HG02763 (cell line): ENCODE results near the gene FBXL3.
A peak's percentile ranks its signal among the peaks of the same experiment; 100 is the strongest.
"Not testable (repeated sequence)": the region's sequence is repeated elsewhere in the genome, so short reads cannot be mapped to it uniquely, and the experiment has no call there.

Experiments used
- ATAC-seq: cut with Tn5 transposase; IDR thresholded peaks from one replicate; pipeline ENCODE4 v1.9.1; 2021; ENCODE audit warnings: mild to moderate bottlenecking, moderate library complexity; ENCODE audit not compliant: unreplicated experiment

FBXL3 gene

GRCh38 chr13:76991796-76992547, 35.0 kb downstream of the FBXL3 start, which contains the start of gene CLN5:
Gene CLN5, plus strand, starts transcription at chr13:76992081. Its CDS starts 18 bp downstream, at chr13:76992099.
- ATAC-seq, result peak; percentile 96

DNA sequence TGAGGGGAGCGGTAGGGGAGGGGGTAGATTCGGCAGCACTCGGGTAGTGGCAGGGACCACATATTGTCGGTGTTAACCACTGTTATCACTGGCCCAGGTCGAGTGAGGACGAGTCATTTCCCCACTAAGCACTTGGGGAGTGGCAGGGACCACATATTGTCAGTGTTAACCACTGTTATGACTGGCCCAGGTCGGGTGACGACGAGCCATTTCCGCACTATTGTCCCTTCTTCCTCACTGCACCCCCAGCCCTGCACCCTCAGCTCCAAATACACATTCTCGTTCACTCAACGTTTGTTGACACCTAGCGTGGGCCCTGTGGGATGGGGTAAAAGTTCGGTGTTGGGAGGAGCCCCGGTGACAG, 35.5 kb downstream of the FBXL3 start:
- ATAC-seq, result peak; percentile 33

GRCh38 chr13:76983676-76984075, 43.3 kb downstream of the FBXL3 start:
- ATAC-seq, result no peak

- no peak for ATAC-seq
Observed at GRCh38 chr13:76982061-76982460, 44.9 kb downstream of the FBXL3 start.

DNA sequence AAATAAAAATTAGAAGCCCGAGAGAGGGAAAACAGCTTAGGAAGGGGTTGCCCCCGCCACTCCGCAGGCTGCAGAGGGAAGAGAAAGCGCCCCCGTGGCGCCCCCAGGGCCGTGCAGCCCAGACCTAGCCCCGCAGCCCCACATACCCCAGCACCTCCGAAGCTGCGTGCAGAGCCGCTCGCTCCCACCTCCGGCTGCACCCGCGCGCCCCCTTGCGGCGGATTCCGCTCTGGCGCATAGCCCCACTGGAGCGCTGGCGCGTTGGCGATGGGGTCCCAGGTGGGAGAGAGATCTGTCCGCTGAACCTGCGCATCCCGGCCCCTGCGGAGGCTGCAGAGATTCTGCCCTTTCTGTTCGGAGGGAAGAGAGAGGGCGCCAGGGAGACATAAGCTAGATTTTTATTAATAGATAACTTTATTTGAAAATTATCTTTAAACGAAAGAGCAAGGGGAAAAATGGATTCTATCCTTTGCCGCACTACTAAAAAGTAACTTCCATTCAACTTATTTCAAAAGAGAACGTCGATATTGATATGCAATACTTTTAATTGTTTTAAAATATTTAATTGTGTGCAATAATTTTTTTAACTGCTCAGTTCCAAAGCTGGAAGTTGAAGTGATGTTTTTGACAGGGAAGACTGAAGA, 46.8 kb downstream of the FBXL3 start:
- peak; percentile 100 for ATAC-seq

DNA sequence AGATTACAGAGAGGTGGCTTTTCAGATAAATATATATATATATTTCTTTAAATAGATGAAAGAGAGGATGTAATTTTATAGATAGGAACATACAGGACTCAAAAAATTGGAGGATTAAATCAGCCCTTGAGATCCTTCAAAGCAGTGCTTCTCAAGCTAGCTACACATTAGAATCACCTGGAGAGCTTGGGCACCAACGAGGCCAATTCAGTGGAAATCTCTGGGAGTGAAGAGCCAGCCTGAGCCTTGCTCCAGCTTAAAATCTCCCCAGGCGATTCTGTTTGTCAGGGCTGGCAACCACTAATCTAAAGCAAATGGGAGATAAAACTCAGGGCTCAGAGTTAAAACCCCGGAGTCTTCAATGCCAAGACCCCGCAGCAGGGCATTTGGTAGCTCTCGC, 50.0 kb downstream of the FBXL3 start:
- no peak for ATAC-seq

DNA sequence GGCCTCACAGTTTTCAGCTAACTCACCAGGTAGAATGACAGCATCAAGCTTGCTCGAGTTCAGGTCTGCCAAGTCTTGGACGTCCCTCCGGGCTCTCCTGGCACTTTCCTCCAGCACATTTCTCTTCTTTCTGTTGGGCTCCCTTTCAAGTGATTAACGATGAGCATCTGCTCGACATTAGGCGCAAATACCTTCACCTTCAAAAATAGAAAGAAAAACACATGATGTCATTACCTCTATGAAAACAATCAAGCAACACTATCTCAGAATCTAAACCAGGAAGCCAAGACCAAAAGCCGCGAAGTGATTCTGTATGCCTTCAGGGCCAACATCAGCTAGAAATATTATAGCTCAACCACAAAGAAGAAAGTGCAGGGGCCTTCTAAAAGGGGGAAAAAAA, 50.5 kb downstream of the FBXL3 start:
- no peak for ATAC-seq

- no peak for ATAC-seq
Observed at GRCh38 chr13:76975863-76976262, 51.1 kb downstream of the FBXL3 start.

DNA sequence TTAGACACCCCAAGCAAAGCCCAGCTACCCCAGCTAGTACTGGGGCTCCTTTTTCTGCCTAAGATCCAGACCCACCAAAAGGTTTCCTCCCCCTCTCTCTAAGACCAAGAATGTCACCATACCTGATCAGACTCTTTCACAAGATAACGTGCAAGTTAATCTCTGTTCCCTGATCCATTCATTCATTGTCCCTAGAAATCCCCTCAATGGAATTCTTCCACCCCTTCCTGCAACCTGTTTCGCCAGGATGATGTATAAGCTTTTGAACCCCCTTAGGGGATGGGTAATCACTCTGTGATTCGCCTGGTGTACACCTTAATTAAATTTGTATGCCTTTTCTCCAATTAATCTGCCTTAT, 52.4 kb downstream of the FBXL3 start:
- no peak for ATAC-seq

GRCh38 chr13:76973920-76974617, 52.9 kb downstream of the FBXL3 start:
- ATAC-seq, result no peak

DNA sequence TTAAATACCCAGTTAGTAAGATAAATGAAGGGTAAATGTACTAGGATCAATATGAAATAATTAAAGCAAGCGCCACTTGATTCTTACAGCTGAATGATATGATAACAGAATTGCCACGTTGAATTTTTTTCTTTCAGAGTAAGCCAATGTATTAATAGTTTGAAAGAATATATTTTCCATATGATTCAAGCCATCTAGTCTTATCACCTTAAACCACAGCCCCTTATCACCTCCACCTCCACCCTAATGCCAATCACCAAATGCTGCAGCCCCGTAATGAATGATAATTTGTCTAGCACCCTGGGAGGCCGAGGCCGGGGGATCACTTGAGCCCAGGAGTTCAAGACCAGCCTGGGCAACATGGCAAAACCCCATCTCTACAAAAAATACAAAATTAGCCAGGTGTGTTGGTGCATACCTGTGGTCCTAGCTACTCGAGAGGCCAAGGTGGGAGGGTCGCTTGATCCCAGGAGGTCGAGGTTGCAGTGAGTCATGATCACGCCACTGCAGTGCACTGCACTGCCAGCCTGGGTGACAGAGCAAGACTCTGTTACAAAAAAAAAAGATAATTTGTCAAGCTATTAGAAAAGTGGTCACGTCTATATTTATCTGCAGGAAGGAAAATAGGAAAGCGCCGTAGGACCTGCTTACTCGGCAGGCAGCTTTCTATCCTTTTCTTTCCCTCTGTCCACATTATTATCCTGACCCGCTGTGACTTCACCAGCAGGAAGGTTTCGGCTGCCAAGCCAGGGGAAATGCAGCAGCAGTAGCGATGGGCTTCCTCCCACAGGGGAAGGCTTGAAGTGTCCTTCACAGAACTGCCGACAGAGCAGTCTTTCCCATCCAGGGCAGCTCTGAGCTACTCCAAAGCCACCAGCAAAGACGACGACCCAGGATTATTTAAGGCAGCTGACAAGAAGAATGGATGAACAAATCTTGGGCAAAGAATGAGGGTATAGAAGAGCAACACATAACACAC, 54.8 kb downstream of the FBXL3 start:
- no peak for ATAC-seq

GRCh38 chr13:76971215-76971614, 55.7 kb downstream of the FBXL3 start:
- peak; percentile 64 for ATAC-seq

DNA sequence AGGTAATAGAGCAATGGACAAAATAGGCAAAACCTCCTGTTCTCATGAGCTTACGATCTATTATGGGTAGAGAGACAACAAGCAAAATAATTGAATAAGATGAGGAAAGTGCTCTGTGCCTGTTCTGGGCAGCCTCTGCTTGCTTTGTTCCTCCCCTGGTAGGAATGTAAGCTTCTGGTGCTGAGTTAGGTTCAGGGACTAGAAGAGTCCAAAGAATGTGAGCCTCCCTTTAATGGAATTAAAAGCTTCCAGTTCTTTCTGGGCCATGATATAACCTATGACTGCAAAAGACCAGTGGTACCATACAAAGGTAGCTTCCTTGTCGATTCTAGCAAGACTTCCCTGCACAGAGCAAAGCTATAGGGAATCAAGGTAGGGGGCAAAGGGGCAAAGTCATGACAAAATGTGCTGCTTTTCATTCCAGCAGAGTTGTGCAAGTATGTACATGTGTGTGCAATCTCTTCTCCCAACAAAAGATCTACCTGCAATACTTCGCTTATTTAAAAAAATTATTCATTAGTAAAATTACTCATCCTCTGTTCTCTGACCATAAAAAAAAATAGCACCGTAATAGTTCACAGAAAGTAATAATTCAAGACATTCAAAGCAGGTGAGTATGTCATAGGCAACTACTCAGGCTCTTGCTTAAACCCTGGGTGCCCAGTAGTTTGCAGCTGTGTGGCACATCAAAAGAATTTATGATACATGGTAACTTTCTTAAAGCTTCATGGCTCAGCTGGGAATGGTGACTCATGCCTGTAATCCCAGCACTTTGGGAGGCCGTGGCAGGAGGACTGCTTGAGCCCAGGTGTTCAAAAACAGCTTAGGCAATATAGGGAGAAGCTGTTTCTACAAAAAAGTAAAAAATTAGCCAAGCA, 57.2 kb downstream of the FBXL3 start:
- no peak for ATAC-seq

- ATAC-seq, result no peak
Observed at GRCh38 chr13:76968041-76968440, 58.9 kb downstream of the FBXL3 start.

DNA sequence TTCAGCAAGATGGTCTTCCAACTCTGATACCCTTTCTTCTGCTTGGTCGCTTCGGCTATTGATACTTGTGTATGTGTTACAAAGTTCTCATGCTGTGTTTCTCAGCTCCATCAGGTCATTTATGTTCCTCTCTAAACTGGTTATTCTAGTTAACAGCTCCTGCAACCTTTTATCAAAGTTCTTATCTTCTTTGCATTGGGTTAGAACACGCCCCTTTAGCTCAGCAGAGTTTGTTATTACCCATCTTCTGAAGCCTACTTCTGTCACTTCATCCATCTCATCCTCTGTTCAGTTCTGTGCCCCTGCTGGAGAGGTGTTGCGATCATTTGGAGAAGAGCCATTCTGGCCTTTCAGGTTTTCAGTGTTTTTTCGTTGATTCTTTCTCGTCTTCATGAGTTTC, 59.9 kb downstream of the FBXL3 start:
- no peak for ATAC-seq

DNA sequence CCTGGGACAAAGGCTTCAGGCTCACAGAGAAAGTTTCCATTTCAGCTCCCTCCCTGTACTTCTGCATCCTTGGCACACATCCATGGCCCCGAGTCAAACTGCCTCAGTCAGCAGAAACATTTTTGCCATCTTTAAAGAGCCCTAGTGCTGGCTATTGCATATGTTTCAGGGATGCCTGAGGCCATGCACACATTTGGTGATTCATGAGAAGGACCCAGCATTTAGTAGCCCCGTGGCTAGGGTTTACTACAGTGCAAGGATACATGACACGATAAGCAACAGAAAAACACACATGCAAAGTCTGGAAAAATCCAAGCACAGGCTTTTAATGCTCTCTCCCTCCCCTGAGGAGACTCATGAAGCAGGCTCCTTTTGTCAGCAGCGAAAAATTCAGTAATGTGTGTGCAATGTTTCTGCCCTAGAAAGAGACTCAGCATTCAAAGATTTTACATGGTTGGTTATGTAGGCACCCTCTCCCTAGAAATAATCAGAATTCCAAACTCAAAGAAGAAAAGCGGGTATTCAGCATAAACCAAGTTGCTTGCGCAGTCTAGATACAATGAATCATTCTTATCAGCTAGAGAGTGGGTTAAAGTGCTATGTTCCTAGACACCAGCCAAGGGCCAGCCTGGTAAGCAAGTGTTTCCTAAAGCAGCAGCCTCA, 61.1 kb downstream of the FBXL3 start:
- no peak for ATAC-seq

DNA sequence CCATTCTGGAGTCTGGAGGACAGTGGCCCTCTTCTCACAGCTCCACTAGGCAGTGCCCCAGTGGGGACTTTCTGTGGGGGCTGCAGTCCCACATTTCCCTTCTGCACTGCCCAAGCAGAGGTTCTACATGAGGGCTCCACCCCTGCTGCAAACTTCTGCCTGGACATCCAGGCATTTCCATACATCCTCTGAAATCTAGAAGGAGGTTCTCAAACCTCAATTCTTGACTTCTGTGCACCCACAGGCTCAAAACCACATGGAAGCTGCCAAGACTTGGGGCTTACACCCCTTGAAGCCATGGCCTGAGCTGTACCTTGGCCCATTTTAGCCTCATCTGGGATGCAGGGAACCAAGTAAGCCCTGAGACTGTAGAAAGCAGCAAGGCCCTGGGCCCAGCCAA, 67.2 kb downstream of the FBXL3 start:
- ATAC-seq, result not testable (repeated sequence)

DNA sequence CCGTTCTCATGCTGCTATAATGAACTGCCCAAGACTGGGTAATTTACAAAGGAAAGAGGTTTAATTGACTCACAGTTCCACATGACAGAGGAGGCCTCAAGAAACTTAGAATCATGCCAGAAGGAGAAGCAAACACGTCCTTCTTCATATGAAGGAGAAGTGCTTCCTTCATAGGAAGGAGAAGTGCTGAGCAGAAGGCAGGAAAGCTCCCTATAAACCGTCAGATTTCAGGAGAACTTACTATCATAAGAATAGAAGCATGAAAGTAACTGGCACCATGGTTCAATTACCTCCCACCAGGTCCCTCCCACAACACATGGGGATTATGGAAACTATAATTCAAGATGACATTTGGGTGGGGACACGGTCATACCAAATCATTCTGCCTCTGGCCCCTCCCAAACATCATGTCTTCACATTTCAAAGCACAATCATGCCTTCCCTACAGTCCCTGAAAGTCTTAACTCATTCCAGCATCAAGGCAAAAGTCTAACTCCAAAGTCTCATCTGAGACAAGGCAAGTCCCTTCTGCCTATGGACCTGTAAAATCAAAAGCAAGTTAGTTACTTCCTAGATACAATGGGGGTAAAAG, 68.0 kb downstream of the FBXL3 start:
- no peak for ATAC-seq

- no peak for ATAC-seq
Observed at GRCh38 chr13:76955661-76956060, 71.3 kb downstream of the FBXL3 start.
